AG09309 (cell line): ENCODE data around the gene UTP11.
"Not testable (repeated sequence)": the region's sequence is repeated elsewhere in the genome, so short reads cannot be mapped to it uniquely, and the experiment has no call there.

Experiments used
- DNase-seq: peaks from one replicate; pipeline ENCODE4 v3.0.0-alpha.2; 2010; ENCODE audit warnings: low read depth
- H3K4me3 ChIP-seq: 2 replicates; pipeline ENCODE4 v1.5.1; 2011; ENCODE audit warnings: mild to moderate bottlenecking, low read depth, low read length, moderate library complexity; ENCODE audit not compliant: control insufficient read depth
- TF ChIP-seq, protein P1 (sequence below): IDR thresholded peaks from 2 replicates; pipeline ENCODE4 v1.5.1; 2011; ENCODE audit warnings: mild to moderate bottlenecking, low read depth, low read length, inconsistent platforms; ENCODE audit not compliant: insufficient read depth, control insufficient read depth; ENCODE audit errors: missing control alignments

The UTP11 gene, protein sequence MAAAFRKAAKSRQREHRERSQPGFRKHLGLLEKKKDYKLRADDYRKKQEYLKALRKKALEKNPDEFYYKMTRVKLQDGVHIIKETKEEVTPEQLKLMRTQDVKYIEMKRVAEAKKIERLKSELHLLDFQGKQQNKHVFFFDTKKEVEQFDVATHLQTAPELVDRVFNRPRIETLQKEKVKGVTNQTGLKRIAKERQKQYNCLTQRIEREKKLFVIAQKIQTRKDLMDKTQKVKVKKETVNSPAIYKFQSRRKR

DNA sequence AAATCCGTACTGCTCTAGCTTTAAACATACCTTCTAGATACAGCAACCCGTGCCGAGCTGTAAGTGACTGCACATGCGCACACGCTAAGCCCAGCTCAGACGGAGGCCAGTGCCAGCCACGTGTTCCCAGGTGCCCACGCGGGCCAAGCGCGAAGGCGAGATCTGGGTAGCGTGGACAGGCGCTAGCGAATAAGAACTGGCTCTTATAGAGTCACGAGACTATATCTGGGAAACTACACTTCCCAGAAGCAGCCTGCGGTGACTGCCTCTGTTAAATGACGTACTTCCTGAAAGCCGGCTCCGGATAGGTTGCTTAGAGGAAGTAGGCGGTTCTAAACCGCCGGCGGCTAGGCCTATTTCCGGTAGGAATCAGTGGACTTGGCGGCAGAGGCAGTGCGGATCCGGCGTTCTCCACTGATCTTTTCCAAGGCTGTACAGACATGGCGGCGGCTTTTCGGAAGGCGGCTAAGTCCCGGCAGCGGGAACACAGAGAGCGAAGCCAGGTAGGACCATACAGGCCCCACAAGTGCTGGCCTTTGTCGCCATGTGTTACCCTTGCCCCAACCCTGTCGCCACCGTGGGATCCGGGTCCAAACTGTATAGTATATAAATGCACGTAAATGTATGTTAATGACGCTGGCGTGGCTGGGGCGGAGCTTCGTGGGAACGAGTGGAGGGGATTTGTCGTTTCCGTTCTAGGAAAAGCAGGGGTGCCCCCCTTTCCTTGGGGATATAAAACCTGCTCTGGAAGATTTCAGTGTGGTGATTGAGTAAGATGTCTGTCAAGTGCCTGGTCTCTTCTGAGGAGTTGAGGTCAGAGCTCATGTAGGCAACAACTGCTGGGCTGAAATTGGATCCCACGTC lies at the start of gene UTP11:
Gene UTP11 (plus strand): TSS at position 372 of the 864 bp plus-strand sequence. CDS start 69 bp downstream, at position 441.
- peak; percentile 98 for DNase-seq
- peak within 1 kb of the TSS; percentile 87 for H3K4me3 ChIP-seq
- TF ChIP-seq, protein P1, sequence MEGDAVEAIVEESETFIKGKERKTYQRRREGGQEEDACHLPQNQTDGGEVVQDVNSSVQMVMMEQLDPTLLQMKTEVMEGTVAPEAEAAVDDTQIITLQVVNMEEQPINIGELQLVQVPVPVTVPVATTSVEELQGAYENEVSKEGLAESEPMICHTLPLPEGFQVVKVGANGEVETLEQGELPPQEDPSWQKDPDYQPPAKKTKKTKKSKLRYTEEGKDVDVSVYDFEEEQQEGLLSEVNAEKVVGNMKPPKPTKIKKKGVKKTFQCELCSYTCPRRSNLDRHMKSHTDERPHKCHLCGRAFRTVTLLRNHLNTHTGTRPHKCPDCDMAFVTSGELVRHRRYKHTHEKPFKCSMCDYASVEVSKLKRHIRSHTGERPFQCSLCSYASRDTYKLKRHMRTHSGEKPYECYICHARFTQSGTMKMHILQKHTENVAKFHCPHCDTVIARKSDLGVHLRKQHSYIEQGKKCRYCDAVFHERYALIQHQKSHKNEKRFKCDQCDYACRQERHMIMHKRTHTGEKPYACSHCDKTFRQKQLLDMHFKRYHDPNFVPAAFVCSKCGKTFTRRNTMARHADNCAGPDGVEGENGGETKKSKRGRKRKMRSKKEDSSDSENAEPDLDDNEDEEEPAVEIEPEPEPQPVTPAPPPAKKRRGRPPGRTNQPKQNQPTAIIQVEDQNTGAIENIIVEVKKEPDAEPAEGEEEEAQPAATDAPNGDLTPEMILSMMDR, result no peak

DNA sequence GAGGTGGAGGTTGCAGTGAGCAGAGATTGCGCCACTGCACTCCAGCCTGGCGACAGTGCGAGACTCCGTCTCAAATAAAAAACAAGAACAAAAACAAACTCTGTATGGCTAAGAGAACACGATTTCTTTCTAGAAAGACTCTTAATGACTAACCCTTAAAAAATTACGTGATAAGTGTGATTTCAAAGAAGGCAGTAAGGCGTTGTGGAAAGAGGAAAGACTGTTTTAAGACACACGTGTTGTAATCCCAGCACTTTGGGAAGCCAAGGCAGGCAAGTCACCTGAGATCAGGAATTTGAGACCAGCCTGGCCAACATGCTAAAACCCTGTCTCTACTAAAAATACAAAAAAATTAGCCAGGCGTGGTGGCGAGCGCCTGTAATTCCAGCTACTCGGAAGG lies 48.4 kb upstream of the UTP11 start:
- not testable (repeated sequence) for DNase-seq, H3K4me3 ChIP-seq

DNA sequence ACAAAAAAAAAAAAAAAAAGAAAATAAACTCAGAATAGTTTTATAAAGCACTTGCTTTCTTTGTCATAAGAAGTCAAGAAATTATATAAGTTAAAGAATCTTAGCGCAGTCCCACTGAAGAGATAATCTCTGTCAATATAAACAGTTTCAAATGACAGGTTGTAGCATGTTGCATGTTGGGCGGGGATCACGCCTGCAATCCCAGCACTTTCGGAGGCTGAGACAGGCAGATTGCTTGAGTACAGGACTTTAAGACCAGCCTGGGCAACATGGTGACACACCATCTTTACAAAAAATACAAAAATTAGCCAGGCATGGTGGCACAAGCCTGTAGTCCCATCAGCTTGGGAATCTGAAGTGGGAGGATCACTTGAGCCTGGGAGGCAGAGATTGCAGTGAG lies 47.2 kb upstream of the UTP11 start:
- TF ChIP-seq, protein P1, result no peak

DNA sequence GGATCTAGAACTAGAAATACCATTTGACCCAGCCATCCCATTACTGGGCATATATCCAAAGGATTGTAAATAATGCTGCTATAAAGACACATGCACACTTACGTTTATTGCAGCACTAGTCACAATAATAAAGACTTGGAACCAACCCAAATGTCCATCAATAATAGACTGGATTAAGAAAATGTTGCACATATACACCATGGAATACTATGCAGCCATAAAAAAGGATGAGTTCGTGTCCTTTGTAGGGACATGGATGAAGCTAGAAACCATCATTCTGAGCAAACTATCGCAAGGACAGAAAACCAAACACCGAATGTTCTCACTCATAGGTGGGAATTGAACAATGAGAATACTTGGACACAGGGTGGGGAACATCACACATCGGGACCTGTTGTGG lies 38.9 kb upstream of the UTP11 start:
- DNase-seq, H3K4me3 ChIP-seq: not testable (repeated sequence)

More for the DNA sequence above, 47.2 kb upstream of the UTP11 start:
- DNase-seq, result no peak
- no peak overlapping the region for H3K4me3 ChIP-seq

DNA sequence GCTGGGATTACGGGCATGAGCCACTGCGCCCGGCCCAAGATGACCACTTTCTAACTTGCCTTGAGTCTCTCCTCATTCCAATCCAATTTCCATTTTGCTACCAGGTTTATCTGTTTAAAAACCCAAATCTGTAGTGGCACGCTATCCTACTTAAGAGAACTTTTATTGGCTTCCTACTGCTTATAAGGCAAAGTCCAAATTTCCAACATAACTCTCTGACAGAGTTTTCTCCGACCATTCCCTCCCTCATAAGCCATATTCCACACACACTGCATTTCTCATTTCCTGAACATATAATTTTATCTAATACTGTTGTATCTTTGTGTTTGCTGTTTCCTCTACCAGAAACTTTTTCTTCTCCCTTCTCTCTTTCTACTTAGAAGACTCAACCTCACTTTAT lies 38.0 kb upstream of the UTP11 start:
- TF ChIP-seq, protein P1, result no peak
- no peak overlapping the region for H3K4me3 ChIP-seq
- no peak for DNase-seq

DNA sequence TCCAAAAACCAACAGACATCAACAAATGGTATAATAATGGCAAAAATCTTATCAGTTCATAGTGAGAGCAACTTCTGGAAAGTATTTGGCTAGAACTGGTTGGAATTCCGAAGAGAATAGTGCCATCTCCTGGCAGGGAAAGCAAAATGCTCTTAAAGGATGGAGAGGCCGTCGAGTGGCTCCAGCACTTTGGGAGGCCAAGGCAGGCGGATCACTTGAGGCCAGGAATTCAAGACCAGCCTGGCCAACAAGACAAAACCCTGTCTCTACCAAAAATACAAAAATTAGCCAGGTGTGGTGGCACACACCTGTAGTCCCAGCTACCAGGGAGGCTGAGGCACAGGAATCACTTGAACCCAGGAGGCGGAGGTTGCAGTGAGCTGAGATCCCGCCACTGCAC lies 37.5 kb upstream of the UTP11 start:
- H3K4me3 ChIP-seq, DNase-seq: not testable (repeated sequence)
- TF ChIP-seq, protein P1, result peak; percentile 60

DNA sequence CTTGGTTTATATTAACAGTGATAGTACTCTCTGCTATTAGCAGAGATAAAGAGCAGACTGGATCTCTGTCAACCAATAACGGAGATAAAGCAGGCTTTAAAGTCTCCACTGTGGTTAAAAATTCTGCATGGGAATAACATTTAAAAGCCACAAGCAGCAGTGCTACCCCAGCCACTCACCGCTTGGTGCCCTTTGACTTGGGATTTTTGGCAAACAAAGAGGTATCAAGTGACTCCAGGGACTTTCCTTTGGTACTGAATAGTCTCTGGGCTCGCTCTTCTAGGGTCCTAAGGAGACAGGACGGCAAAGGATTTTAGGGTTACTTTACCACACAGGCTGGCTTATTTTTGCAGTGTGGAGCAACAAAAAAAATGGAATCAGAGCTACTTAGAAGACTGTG lies 34.0 kb upstream of the UTP11 start:
- no peak overlapping the region for H3K4me3 ChIP-seq
- TF ChIP-seq, protein P1, result no peak
- DNase-seq, result no peak
